ENCODE results near the gene CIDEB. TPM values are rescaled to one million over a fixed set of nuclear protein-coding genes. Genes with fewer than 3 reads are reported as not detected.

Gene CIDEB
- total RNA-seq, 2 donors from 2014 or later, result 14.5 to 16.8 TPM

GRCh38 chr14:24261256-24261968 is 46.4 kb downstream of the CIDEB start:
- H3K36me3 Mint-ChIP-seq (ENCODE audit: low read depth), result peaks cover 6% of the 10 kb centered on the region
- DNase-seq, result no peak
- no peak overlapping the region for H3K4me3 Mint-ChIP-seq
- H3K9me3 ChIP-seq (ENCODE audit: control insufficient read depth, low read length, poor library complexity, severe bottlenecking), result no peaks in the 10 kb centered on the region
- H3K27ac Mint-ChIP-seq, result no peak overlapping the region
- no peaks in the 10 kb centered on the region for H3K27me3 Mint-ChIP-seq
- H3K4me1 Mint-ChIP-seq, result peaks cover 4% of the 10 kb centered on the region
- no peak for ATAC-seq

GRCh38 chr14:24260780-24261157 is 47.0 kb downstream of the CIDEB start:
- H3K9me3 ChIP-seq (ENCODE audit: control insufficient read depth, low read length, poor library complexity, severe bottlenecking), result no peaks in the 10 kb centered on the region
- Mint-ChIP-seq H3K4me1 (peaks cover 2% of the 10 kb centered on the region), H3K27ac (no peak overlapping the region), H3K4me3 (no peak overlapping the region), H3K36me3 (ENCODE audit: low read depth) (peaks cover 6% of the 10 kb centered on the region), H3K27me3 (no peaks in the 10 kb centered on the region)
- ATAC-seq (no peak), DNase-seq (no peak)

GRCh38 chr14:24260026-24260779 is 47.6 kb downstream of the CIDEB start:
- H3K27ac Mint-ChIP-seq, result no peak overlapping the region
- ATAC-seq (no peak), DNase-seq (no peak)
- peaks cover 2% of the 10 kb centered on the region for H3K4me1 Mint-ChIP-seq
- no peak overlapping the region for H3K4me3 Mint-ChIP-seq
- peaks cover 6% of the 10 kb centered on the region for H3K36me3 Mint-ChIP-seq (ENCODE audit: low read depth)
- H3K27me3 Mint-ChIP-seq, result no peaks in the 10 kb centered on the region
- no peaks in the 10 kb centered on the region for H3K9me3 ChIP-seq (ENCODE audit: control insufficient read depth, low read length, poor library complexity, severe bottlenecking)

GRCh38 chr14:24259282-24260025 is 48.3 kb downstream of the CIDEB start:
- ATAC-seq (no peak), DNase-seq (no peak)
- H3K27me3 Mint-ChIP-seq, result no peaks in the 10 kb centered on the region
- H3K27ac Mint-ChIP-seq, result no peak overlapping the region
- H3K4me1 Mint-ChIP-seq, result peaks cover 2% of the 10 kb centered on the region
- H3K36me3 Mint-ChIP-seq (ENCODE audit: low read depth), result peaks cover 6% of the 10 kb centered on the region
- H3K4me3 Mint-ChIP-seq, result no peak overlapping the region
- H3K9me3 ChIP-seq (ENCODE audit: control insufficient read depth, low read length, poor library complexity, severe bottlenecking), result no peaks in the 10 kb centered on the region

GRCh38 chr14:24258548-24259265 is 49.1 kb downstream of the CIDEB start:
- DNase-seq, result no peak
- no peaks in the 10 kb centered on the region for H3K9me3 ChIP-seq (ENCODE audit: control insufficient read depth, low read length, poor library complexity, severe bottlenecking)
- Mint-ChIP-seq H3K27ac (no peak overlapping the region), H3K27me3 (no peaks in the 10 kb centered on the region), H3K4me1 (peaks cover 2% of the 10 kb centered on the region), H3K4me3 (no peak overlapping the region), H3K36me3 (ENCODE audit: low read depth) (peaks cover 6% of the 10 kb centered on the region)
- ATAC-seq, result no peak

- Mint-ChIP-seq H3K4me1 (peaks cover 2% of the 10 kb centered on the region), H3K27ac (no peak overlapping the region), H3K27me3 (no peaks in the 10 kb centered on the region), H3K36me3 (ENCODE audit: low read depth) (peaks cover 6% of the 10 kb centered on the region), H3K4me3 (no peak overlapping the region)
- H3K9me3 ChIP-seq (ENCODE audit: control insufficient read depth, low read length, poor library complexity, severe bottlenecking), result no peaks in the 10 kb centered on the region
- DNase-seq (no peak), ATAC-seq (no peak)
These were observed 49.7 kb downstream of the CIDEB start for GRCh38 chr14:24258119-24258518.

GRCh38 chr14:24256960-24257359 is 50.8 kb downstream of the CIDEB start:
- Mint-ChIP-seq H3K4me1 (peaks cover 2% of the 10 kb centered on the region), H3K36me3 (ENCODE audit: low read depth) (peaks cover 4% of the 10 kb centered on the region), H3K27ac (peak overlapping the region; percentile 32), H3K4me3 (no peak overlapping the region), H3K27me3 (no peaks in the 10 kb centered on the region)
- DNase-seq (no peak), ATAC-seq (no peak)
- no peaks in the 10 kb centered on the region for H3K9me3 ChIP-seq (ENCODE audit: control insufficient read depth, low read length, poor library complexity, severe bottlenecking)

GRCh38 chr14:24255931-24256711 is 51.7 kb downstream of the CIDEB start:
- H3K36me3 Mint-ChIP-seq (ENCODE audit: low read depth), result peaks cover 3% of the 10 kb centered on the region
- DNase-seq, result no peak
- peak overlapping the region; percentile 32 for H3K27ac Mint-ChIP-seq
- no peak overlapping the region for H3K4me3 Mint-ChIP-seq
- no peak for ATAC-seq
- H3K27me3 Mint-ChIP-seq, result no peaks in the 10 kb centered on the region
- peaks cover 2% of the 10 kb centered on the region for H3K4me1 Mint-ChIP-seq
- no peaks in the 10 kb centered on the region for H3K9me3 ChIP-seq (ENCODE audit: control insufficient read depth, low read length, poor library complexity, severe bottlenecking)

GRCh38 chr14:24255438-24255837 is 52.3 kb downstream of the CIDEB start:
- no peak overlapping the region for H3K27ac Mint-ChIP-seq
- ATAC-seq, result no peak

More at GRCh38 chr14:24255438-24255837, 52.3 kb downstream of the CIDEB start:
- H3K4me3 Mint-ChIP-seq, result no peak overlapping the region
- DNase-seq, result no peak
- peaks cover 2% of the 10 kb centered on the region for H3K36me3 Mint-ChIP-seq (ENCODE audit: low read depth)
- H3K9me3 ChIP-seq (ENCODE audit: control insufficient read depth, low read length, poor library complexity, severe bottlenecking), result no peaks in the 10 kb centered on the region
- H3K27me3 Mint-ChIP-seq, result no peaks in the 10 kb centered on the region
- H3K4me1 Mint-ChIP-seq, result peaks cover 6% of the 10 kb centered on the region

Other genes starting within 250 kb of the CIDEB start
- gene CPNE6, start 236.4 kb downstream of the CIDEB start, total RNA-seq, result not detected
- 10 to 100 TPM; 14.2 to 15.5 TPM for gene PCK2, start 213.7 kb downstream of the CIDEB start, total RNA-seq
- gene DCAF11, start 193.2 kb downstream of the CIDEB start, total RNA-seq, result 10 to 100 TPM; 75.5 to 86.1 TPM
- gene NRL, start 193.0 kb downstream of the CIDEB start, total RNA-seq, result 1 to 10 TPM; 2.2 to 3.2 TPM
- 1 to 10 TPM; 1.4 to 1.9 TPM for gene FITM1, start 177.3 kb downstream of the CIDEB start, total RNA-seq
- 100 to 1,000 TPM; 235 to 257 TPM for gene PSME1, start 171.8 kb downstream of the CIDEB start, total RNA-seq
- 1 to 10 TPM; 8.3 to 9.7 TPM for gene EMC9, start 166.4 kb downstream of the CIDEB start, total RNA-seq
- 100 to 1,000 TPM; 134 to 141 TPM for gene PSME2, start 161.4 kb downstream of the CIDEB start, total RNA-seq
- 10 to 100 TPM; 85.8 to 98.3 TPM for gene RNF31, start 160.5 kb downstream of the CIDEB start, total RNA-seq
- 100 to 1,000 TPM; 172 to 230 TPM for gene IRF9, start 146.7 kb downstream of the CIDEB start, total RNA-seq
- 10 to 100 TPM; 66.3 to 94.8 TPM for gene REC8, start 135.9 kb downstream of the CIDEB start, total RNA-seq
- 10 to 100 TPM; 46.6 to 47.3 TPM for gene IPO4, start 119.2 kb downstream of the CIDEB start, total RNA-seq
- 10 to 100 TPM; 22.3 to 22.6 TPM for gene TM9SF1, start 112.5 kb downstream of the CIDEB start, total RNA-seq
- gene TSSK4, start 102.3 kb downstream of the CIDEB start, total RNA-seq, result under 1 TPM; 0.27 to 0.55 TPM
- 10 to 100 TPM; 69.9 to 77.2 TPM for gene CHMP4A, start 94.5 kb downstream of the CIDEB start, total RNA-seq
- gene MDP1, start 91.9 kb downstream of the CIDEB start, total RNA-seq, result 1 to 10 TPM; 4.0 to 5.9 TPM
- gene NEDD8, start 75.6 kb downstream of the CIDEB start, total RNA-seq, result 10 to 100 TPM; 90.0 to 99.5 TPM
- 10 to 100 TPM; 37.0 to 44.0 TPM for gene GMPR2, start 75.0 kb downstream of the CIDEB start, total RNA-seq
- 100 to 1,000 TPM; 106 to 107 TPM for gene TINF2, start 65.4 kb downstream of the CIDEB start, total RNA-seq
- gene TGM1, start 44.8 kb downstream of the CIDEB start, total RNA-seq, result 1 to 10 TPM; 3.4 to 4.3 TPM
- 10 to 100 TPM; 54.4 to 72.1 TPM for gene RABGGTA, start 36.4 kb downstream of the CIDEB start, total RNA-seq
- 10 to 100 TPM; 24.0 to 27.0 TPM for gene DHRS1, start 8.2 kb downstream of the CIDEB start, total RNA-seq
- 10 to 100 TPM; 25.7 to 27.7 TPM for gene NOP9, start 8.1 kb downstream of the CIDEB start, total RNA-seq
- 10 to 100 TPM; 17.3 to 23.3 TPM for gene LTB4R2, start 2.2 kb upstream of the CIDEB start, total RNA-seq
- 10 to 100 TPM; 21.5 to 23.1 TPM for gene LTB4R, start 3.5 kb upstream of the CIDEB start, total RNA-seq
- gene ADCY4, start 27.1 kb upstream of the CIDEB start, total RNA-seq, result 1 to 10 TPM; 5.4 to 7.9 TPM
- gene RIPK3, start 32.0 kb upstream of the CIDEB start, total RNA-seq, result 10 to 100 TPM; 22.7 to 26.1 TPM
- not detected for gene NFATC4, start 60.2 kb upstream of the CIDEB start, total RNA-seq
- gene NYNRIN, start 91.0 kb upstream of the CIDEB start, total RNA-seq, result under 1 TPM in 1 of 2 donors, not detected in 1; 0.22 TPM
- 1 to 10 TPM; 4.2 to 6.0 TPM for gene CBLN3, start 121.7 kb upstream of the CIDEB start, total RNA-seq
- gene KHNYN, start 122.0 kb upstream of the CIDEB start, total RNA-seq, result 100 to 1,000 TPM; 118 to 128 TPM
- 10 to 100 TPM; 64.3 to 82.6 TPM for gene SDR39U1, start 134.8 kb upstream of the CIDEB start, total RNA-seq
- not detected for gene CMA1, start 200.3 kb upstream of the CIDEB start, total RNA-seq

All from T-helper 17 cell (primary cell).